Psoas muscle (tissue), 8 donors: ENCODE data around the gene NODAL. TPM values are rescaled to one million over a fixed set of nuclear protein-coding genes. Genes with fewer than 3 reads are reported as not detected.
A peak's percentile ranks its signal among the peaks of the same experiment; 100 is the strongest.

Experiments
- ATAC-seq, 4 donors: fragments of 200-7000 bp; cut with Tn5 transposase; one replicate each; pipeline ENCODE4 v1.9.1; 2020; ENCODE audit warnings: moderate library complexity in 3 of 4, mild to moderate bottlenecking in 2 of 4
- DNase-seq, 2 donors: peaks; one replicate each; pipeline ENCODE4 v3.0.0-alpha.2; 2020
- H3K27ac ChIP-seq: fragments of 200-600 bp; one replicate; pipeline ENCODE4 v1.8.0; 2022
- H3K27me3 ChIP-seq, 3 donors: fragments of 200-600 bp in 1 of 3; one replicate each; pipeline versions ENCODE4 v1.6.1 to v1.8.0; 2013 to 2022; ENCODE audit warnings: low read length in 2 of 3, mild to moderate bottlenecking in 2 of 3, moderate library complexity in 1 of 3; ENCODE audit not compliant: insufficient read depth in 3 of 3
- H3K36me3 ChIP-seq, 2 donors: fragments of 200-600 bp in 1 of 2; one replicate each; pipeline versions ENCODE4 v1.6.1 to v1.8.0; 2013 to 2022; ENCODE audit warnings: low read depth in 1 of 2, mild to moderate bottlenecking in 1 of 2, moderate library complexity in 1 of 2; ENCODE audit not compliant: insufficient read depth in 1 of 2
- H3K4me1 ChIP-seq: fragments of 200-600 bp; one replicate; pipeline ENCODE4 v1.8.0; 2022
- H3K4me3 ChIP-seq: fragments of 200-600 bp; one replicate; pipeline ENCODE4 v1.8.0; 2022; ENCODE audit warnings: mild to moderate bottlenecking
- H3K9me3 ChIP-seq: fragments of 200-600 bp; one replicate; pipeline ENCODE4 v1.8.0; 2022
- WGBS, 3 donors: extraction: QIAGEN DNeasy Blood & Tissue Kit; methylation state at CpG; one replicate each; pipeline versions ENCODE4 v1.1.6 to v1.1.7; 2013; 5-methylcytosine and 5-hydroxymethylcytosine counted together
- intact Hi-C, 2 donors: fragments of 100-400 bp; cut with DNase I; formaldehyde crosslinking; loops; one replicate each; pipeline versions ENCODE4 v1.11.0 to v1.14.2; 2022
- polyA plus RNA-seq, 3 donors: library from polyadenylated mRNA; stranded (reverse); fragments of 200-250 nt; gene quantifications; one replicate each; pipeline ENCODE4 v1.2.3, GENCODE V29; 2013
- total RNA-seq, 4 donors: library from RNA; stranded (reverse); fragmentation: NEBNext Ultra II Directional in 2 of 4; extraction: Animal tissue kit (Norgen Biotek cat#: 25700) in 2 of 4; gene quantifications; one replicate each; pipeline versions ENCODE4 v1.2.1 to v1.2.4, GENCODE V29; 2021 to 2023
- TF ChIP-seq, protein P1 (sequence below): fragments of 200-600 bp; IDR thresholded peaks from one replicate; pipeline ENCODE4 v1.8.0; 2022; ENCODE audit warnings: antibody characterized with exemption
- donor health status: healthy with polysubstance abuse.
- donor health status: DM: no; HTN: no; CAD: no; lungs with moderate emphysema.
- donor health status: Bipolar disorder and iron deficiency.
- donor health status: healthy.
- donor health status: DM: yes; HTN: yes; CAD: no.
- donor health status: DM: no; HTN: no; CAD: no.
- donor health status: DM: no; HTN: no; CAD: no.
- donor health status: DM: yes; HTN: yes; CAD: no.

NODAL gene
- total and polyA plus RNA-seq, 7 donors: 0.08 to 0.10 TPM; not detected in 5

DNA sequence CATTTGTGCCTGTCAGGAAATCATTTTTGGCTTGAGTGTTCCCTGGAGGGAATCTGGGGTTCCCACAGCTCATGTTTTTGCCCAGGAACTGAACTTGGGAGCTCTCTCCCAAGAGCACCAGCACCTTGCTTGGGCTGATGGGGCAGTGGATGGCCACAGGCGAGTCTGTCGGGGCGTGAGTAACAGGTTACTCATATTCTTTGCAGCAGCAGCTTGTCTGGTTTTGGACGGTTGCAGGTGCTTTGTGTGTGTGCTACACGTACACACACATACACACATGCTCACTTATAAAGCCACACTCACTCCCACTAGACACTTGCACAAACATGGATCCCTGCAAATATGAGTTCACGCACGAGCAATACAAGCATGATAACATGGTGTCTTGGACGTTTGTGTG, 34.2 kb upstream of the NODAL start:
- Histone ChIP-seq H3K9me3 (no peaks in the 10 kb centered on the region), H3K36me3 (no peaks in the 10 kb centered on the region), H3K4me1 (peaks cover 33% of the 10 kb centered on the region), H3K4me3 (no peak overlapping the region), H3K27ac (no peak overlapping the region), H3K27me3 (no peaks in the 10 kb centered on the region)
- 76 to 94% (median 77%) methylated on average over 8 of the region's 8 CpGs for WGBS, 3 donors
- ATAC-seq: no peak
- intact Hi-C loops: loop anchor here in 1 of 2 donors (5.0 kb wide), 1 partner anchor 37 kb away; no protein-coding TSS in a partner anchor
- TF ChIP-seq, protein P1, sequence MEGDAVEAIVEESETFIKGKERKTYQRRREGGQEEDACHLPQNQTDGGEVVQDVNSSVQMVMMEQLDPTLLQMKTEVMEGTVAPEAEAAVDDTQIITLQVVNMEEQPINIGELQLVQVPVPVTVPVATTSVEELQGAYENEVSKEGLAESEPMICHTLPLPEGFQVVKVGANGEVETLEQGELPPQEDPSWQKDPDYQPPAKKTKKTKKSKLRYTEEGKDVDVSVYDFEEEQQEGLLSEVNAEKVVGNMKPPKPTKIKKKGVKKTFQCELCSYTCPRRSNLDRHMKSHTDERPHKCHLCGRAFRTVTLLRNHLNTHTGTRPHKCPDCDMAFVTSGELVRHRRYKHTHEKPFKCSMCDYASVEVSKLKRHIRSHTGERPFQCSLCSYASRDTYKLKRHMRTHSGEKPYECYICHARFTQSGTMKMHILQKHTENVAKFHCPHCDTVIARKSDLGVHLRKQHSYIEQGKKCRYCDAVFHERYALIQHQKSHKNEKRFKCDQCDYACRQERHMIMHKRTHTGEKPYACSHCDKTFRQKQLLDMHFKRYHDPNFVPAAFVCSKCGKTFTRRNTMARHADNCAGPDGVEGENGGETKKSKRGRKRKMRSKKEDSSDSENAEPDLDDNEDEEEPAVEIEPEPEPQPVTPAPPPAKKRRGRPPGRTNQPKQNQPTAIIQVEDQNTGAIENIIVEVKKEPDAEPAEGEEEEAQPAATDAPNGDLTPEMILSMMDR: no peak
- no peak for DNase-seq

DNA sequence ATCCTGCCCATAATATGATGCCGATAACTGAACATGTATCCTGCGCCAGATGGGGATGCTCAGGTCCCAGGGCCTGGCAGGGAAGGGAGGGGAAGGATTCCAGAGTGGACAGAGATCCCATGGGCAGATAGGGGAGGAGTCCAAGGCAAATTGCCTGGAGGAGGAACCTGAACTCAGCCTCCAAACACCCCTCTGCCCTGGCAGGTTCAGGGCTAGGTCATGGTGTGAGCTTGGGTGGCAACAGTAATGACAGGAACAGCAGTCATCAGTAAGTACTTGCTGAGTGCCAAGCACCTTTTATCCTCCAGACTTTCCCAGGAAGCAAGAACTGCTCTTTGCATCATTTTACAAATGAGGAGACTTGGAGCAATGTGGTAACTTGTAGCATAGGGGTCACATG, 33.3 kb upstream of the NODAL start:
- Histone ChIP-seq H3K27me3 (no peaks in the 10 kb centered on the region), H3K4me3 (no peak overlapping the region), H3K9me3 (no peaks in the 10 kb centered on the region), H3K36me3 (no peaks in the 10 kb centered on the region), H3K27ac (no peak overlapping the region), H3K4me1 (peaks cover 24% of the 10 kb centered on the region)
- TF ChIP-seq, protein P1: no peak
- DNase-seq (peak in 1 of 2 donors; percentile 76), ATAC-seq (peak; percentile 45 to 78 (median 77))
- WGBS, 3 donors: 34 to 83% (median 49%) methylated on average over 2 of the region's 2 CpGs
- intact Hi-C loops: loop anchor here in 1 of 2 donors (5.0 kb wide), 1 partner anchor 38 kb away; no protein-coding TSS in a partner anchor

- no peak for ATAC-seq
- no peaks in the 10 kb centered on the region for H3K27me3 ChIP-seq
These were observed 31.4 kb upstream of the NODAL start for GRCh38 chr10:70472799-70473454.

GRCh38 chr10:70466951-70467350, 25.5 kb upstream of the NODAL start:
- TF ChIP-seq, protein P1: no peak
- DNase-seq (no peak), ATAC-seq (no peak)
- Histone ChIP-seq H3K4me3 (no peak overlapping the region), H3K9me3 (no peaks in the 10 kb centered on the region), H3K4me1 (peaks cover 8% of the 10 kb centered on the region), H3K27me3 (no peaks in the 10 kb centered on the region), H3K27ac (no peak overlapping the region), H3K36me3 (no peaks in the 10 kb centered on the region)
- intact Hi-C loops: no loop called here
- WGBS, 3 donors: 96 to 100% (median 98%) methylated on average over 3 of the region's 3 CpGs

More at GRCh38 chr10:70472799-70473454, 31.4 kb upstream of the NODAL start:
- H3K27ac ChIP-seq: no peak overlapping the region
- DNase-seq: no peak
- 86 to 93% (median 87%) methylated on average over 8 of the region's 8 CpGs for WGBS, 3 donors
- H3K36me3 ChIP-seq: no peaks in the 10 kb centered on the region
- H3K4me1 ChIP-seq: peaks cover 22% of the 10 kb centered on the region
- H3K4me3 ChIP-seq: no peak overlapping the region
- TF ChIP-seq, protein P1: no peak
- intact Hi-C loops: no loop called here
- H3K9me3 ChIP-seq: no peaks in the 10 kb centered on the region

GRCh38 chr10:70465832-70466231, 24.4 kb upstream of the NODAL start:
- intact Hi-C loops: no loop called here
- TF ChIP-seq, protein P1: no peak
- WGBS, 3 donors: 89 to 96% (median 95%) methylated on average over 2 of the region's 2 CpGs
- ATAC-seq (no peak), DNase-seq (no peak)
- H3K4me1 ChIP-seq: peaks cover 8% of the 10 kb centered on the region
- no peak overlapping the region for H3K4me3 ChIP-seq
- H3K36me3 ChIP-seq: no peaks in the 10 kb centered on the region
- H3K27me3 ChIP-seq: no peaks in the 10 kb centered on the region
- H3K9me3 ChIP-seq: no peaks in the 10 kb centered on the region
- no peak overlapping the region for H3K27ac ChIP-seq
